NCI-H2227 treated with DMSO at 0.1 percent for 48 hours (cell line): ENCODE measurements around the gene PRKAR1B.
"Not testable (repeated sequence)": the region's sequence is repeated elsewhere in the genome, so short reads cannot be mapped to it uniquely, and the experiment has no call there.

ENCODE experiments used
- DNase-seq: peaks from one replicate; lab custom pipeline; 2025; lab: John Stamatoyannopoulos, UW

Gene PRKAR1B

GRCh38 chr7:668139-668931 lies 58.7 kb downstream of the PRKAR1B start:
- no peak for DNase-seq

- no peak for DNase-seq
Observed at GRCh38 chr7:666454-667292, 60.4 kb downstream of the PRKAR1B start.

- no peak for DNase-seq
Observed at GRCh38 chr7:665736-666453, 61.2 kb downstream of the PRKAR1B start.

- no peak for DNase-seq
Observed at GRCh38 chr7:664997-665735, 61.9 kb downstream of the PRKAR1B start.

- no peak for DNase-seq
Observed at GRCh38 chr7:664402-664775, 62.7 kb downstream of the PRKAR1B start.

- DNase-seq, result no peak
Observed at GRCh38 chr7:662576-662975, 64.5 kb downstream of the PRKAR1B start.

GRCh38 chr7:659996-660395 lies 67.1 kb downstream of the PRKAR1B start:
- DNase-seq, result no peak

- no peak for DNase-seq
Observed at GRCh38 chr7:659306-659847, 67.7 kb downstream of the PRKAR1B start.

- no peak for DNase-seq
Observed at GRCh38 chr7:657565-658119, 69.4 kb downstream of the PRKAR1B start.

GRCh38 chr7:657010-657409 lies 70.1 kb downstream of the PRKAR1B start:
- DNase-seq, result not testable (repeated sequence)

GRCh38 chr7:655758-656157 lies 71.3 kb downstream of the PRKAR1B start:
- DNase-seq, result no peak

- DNase-seq, result no peak
Observed at GRCh38 chr7:653829-654764, 73.0 kb downstream of the PRKAR1B start.

GRCh38 chr7:652881-653280 lies 74.2 kb downstream of the PRKAR1B start:
- DNase-seq, result no peak

GRCh38 chr7:652167-652566 lies 74.9 kb downstream of the PRKAR1B start:
- not testable (repeated sequence) for DNase-seq

GRCh38 chr7:651032-651728 lies 75.9 kb downstream of the PRKAR1B start:
- DNase-seq, result no peak

GRCh38 chr7:650339-651031 lies 76.6 kb downstream of the PRKAR1B start:
- DNase-seq, result no peak

- DNase-seq, result no peak
Observed at GRCh38 chr7:646951-647350, 80.1 kb downstream of the PRKAR1B start.

GRCh38 chr7:646487-646886 lies 80.6 kb downstream of the PRKAR1B start:
- no peak for DNase-seq

GRCh38 chr7:645606-646005 lies 81.5 kb downstream of the PRKAR1B start:
- DNase-seq, result no peak
